Measurements from ENCODE around the gene TRDMT1.

The TRDMT1 gene

DNA sequence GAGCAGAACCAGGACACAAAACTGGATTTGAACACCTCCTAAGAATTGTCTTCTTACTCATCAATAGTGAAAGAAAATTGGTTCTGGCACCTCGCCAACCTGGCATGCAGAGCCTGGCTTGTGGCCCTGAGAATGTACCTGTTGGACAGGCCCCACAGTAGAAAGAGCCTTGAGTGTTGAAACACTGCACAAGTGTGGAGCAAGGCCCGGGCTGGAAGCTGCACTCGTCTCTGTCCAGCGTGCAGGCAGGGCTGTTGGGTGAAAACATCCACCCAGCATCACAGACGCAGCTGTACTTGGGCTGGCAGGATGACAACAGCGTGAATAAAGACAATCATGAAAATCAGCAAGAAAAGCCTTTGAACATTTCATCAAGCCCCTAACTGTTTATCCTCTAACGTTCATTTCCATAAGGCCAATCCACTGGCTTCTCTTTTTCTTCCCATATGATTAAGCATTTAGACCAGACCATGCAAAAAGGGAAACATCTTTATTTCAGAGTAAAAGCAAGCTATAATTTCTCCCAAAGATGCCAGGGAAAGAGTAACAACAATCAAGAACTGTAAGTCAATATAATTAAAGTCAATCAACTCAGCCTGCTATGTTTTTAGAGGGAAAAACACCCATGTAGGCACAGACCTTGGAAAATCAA lies 87.5 kb downstream of the TRDMT1 start:
- TF ChIP-seq, protein P1, sequence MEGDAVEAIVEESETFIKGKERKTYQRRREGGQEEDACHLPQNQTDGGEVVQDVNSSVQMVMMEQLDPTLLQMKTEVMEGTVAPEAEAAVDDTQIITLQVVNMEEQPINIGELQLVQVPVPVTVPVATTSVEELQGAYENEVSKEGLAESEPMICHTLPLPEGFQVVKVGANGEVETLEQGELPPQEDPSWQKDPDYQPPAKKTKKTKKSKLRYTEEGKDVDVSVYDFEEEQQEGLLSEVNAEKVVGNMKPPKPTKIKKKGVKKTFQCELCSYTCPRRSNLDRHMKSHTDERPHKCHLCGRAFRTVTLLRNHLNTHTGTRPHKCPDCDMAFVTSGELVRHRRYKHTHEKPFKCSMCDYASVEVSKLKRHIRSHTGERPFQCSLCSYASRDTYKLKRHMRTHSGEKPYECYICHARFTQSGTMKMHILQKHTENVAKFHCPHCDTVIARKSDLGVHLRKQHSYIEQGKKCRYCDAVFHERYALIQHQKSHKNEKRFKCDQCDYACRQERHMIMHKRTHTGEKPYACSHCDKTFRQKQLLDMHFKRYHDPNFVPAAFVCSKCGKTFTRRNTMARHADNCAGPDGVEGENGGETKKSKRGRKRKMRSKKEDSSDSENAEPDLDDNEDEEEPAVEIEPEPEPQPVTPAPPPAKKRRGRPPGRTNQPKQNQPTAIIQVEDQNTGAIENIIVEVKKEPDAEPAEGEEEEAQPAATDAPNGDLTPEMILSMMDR (IDR thresholded peaks at IDR 0.05; ENCODE audit: extremely low read depth, missing control alignments): no peak
- no peak for DNase-seq (ENCODE audit: low spot score)

DNA sequence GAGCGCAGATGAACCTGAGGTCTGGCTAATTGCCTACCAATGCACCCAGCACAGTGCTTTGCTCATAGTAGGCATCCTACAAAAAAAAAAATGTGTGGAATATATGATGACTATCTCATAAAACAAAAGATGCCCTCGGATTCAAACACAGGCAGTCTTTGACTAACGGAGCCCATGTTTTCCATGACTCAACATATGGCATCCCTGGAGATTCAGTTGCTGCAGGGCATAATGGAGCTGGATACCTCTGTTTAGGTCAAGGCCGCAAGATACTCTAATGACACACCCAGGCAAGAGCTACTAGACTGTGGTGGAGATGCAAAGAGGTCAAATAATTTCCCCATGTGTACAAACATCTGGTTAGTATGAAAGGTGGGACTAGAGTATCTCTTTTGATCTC lies 88.1 kb downstream of the TRDMT1 start:
- TF ChIP-seq, protein P1 (IDR thresholded peaks at IDR 0.05; ENCODE audit: extremely low read depth, missing control alignments): no peak
- DNase-seq (ENCODE audit: low spot score): no peak

DNA sequence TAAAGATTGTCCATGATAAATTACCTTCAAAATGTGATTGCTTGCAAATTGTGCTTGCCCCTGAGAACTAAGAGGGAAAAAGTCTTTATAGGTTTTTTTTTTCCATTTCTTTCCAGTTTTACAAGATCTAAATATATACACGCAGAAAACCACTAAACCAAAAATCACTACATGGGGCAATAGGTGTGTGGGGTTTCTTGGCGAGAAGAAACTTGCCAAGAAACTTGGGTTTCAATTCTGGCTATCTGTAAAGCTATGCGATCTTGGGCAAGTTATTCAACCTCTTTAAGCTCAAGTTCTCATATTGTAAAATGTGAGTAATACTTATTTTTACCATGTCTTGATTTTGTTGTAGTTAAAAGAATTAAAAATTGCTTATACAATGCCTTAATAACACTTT lies 88.9 kb downstream of the TRDMT1 start:
- TF ChIP-seq, protein P1 (IDR thresholded peaks at IDR 0.05; ENCODE audit: extremely low read depth, missing control alignments): no peak
- no peak for DNase-seq (ENCODE audit: low spot score)

DNA sequence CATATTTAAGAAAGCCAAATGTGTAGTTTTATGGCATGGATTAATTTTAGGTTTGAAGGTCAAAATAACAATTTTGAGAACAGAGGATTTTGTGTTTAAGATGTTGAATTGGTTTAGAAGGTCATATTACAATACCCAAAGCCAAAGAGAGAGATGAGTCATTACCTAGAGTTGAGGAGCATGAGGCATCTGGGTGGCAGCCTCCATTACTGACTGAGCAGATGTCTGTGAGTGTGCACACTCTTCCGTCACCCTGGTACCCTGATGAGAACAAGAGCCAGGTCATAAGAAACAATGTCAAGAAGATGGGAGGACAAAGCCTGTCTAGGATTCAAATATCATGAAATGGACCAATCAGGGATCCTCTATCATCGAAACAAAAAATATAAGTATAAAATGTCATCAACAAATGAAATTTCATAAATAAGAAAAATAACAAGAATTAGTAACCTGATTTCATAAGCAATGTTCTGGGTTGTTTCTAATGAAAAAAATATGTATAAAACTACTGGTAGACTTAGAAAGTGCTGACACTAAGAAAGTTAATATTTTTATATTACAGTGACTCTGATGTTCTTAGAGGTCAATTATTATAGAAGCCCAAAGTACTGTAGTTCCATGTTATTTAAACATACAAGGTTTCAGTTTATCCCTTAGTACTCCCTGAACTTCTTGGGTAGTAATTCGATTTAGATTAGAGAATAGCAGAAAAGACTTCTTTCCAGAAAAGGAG lies 91.8 kb downstream of the TRDMT1 start:
- TF ChIP-seq, protein P1 (IDR thresholded peaks at IDR 0.05; ENCODE audit: extremely low read depth, missing control alignments): no peak

DNA sequence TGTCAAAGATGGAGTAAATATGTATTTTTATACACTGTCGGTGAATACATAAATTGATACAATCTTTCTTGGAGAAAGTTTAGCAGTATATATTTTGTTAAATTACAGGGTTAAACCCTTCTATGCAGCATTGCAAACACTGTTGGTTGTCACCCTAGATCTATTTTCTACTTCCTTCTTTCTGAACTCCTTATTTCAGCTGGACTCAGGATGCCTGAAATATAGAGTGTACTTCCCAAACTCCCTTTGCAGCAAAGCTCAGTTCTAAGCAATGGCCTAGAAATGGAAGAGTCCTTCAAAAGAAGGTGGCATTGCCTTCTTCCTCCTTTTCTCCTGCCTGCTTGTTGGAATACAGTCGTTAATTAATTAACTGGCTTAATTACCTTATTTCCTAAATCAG lies 92.4 kb downstream of the TRDMT1 start:
- no peak for DNase-seq (ENCODE audit: low spot score)
- TF ChIP-seq, protein P1 (IDR thresholded peaks at IDR 0.05; ENCODE audit: extremely low read depth, missing control alignments): no peak

More for the DNA sequence above, 91.8 kb downstream of the TRDMT1 start:
- no peak for DNase-seq (ENCODE audit: low spot score)

DNA sequence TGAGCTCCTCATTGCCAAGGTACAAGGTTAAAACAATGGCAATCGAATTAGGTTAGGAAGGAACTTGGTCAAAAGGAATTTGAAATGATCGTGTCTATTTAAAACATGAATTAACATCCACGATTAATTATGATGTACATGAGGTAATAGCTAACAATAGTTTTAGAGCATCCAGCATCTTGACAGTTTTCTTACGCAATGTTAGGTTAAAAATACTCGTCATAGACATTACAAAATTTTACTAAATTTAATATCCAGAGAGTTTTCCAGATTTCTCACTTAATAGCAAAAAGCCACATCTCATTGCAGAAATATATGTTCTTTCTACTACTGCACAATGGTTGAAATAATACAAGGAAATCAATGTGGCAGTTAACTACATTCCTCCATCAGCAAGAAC lies 94.5 kb downstream of the TRDMT1 start:
- TF ChIP-seq, protein P1 (IDR thresholded peaks at IDR 0.05; ENCODE audit: extremely low read depth, missing control alignments): no peak
- no peak for DNase-seq (ENCODE audit: low spot score)

DNA sequence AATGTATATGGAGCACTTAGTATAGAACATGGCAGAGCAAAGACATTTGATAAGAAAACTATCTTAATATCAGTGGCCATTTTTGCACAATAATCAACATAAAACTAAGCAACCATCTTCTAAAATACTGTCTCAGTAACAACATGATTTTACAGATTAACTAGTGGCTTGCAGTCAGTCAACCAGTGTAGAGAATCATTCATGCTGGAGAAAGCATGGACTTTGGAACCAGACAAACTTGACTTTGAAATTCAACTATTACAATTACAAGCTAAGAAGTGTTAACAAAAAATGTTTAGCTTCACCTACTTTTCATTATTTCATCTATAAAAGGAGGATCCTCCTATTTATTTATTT lies 99.6 kb downstream of the TRDMT1 start:
- DNase-seq (ENCODE audit: low spot score): no peak

More for the DNA sequence above, 99.6 kb downstream of the TRDMT1 start:
- TF ChIP-seq, protein P1 (IDR thresholded peaks at IDR 0.05; ENCODE audit: extremely low read depth, missing control alignments): no peak
